Measurements from ENCODE around the gene ATF6B. TPM values are rescaled to one million over a fixed set of nuclear protein-coding genes. Genes with fewer than 3 reads are reported as not detected.

Gene ATF6B
- total and polyA plus RNA-seq, 9 donors: 27.8 to 100 (median 72.9) TPM

GRCh38 chr6:32123681-32124080, 4.4 kb downstream of the ATF6B start:
- TF ChIP-seq CTCF (IDR thresholded peaks at IDR 0.05): no peak
- no peak for TF ChIP-seq POLR2A (IDR thresholded peaks at IDR 0.05)
- no peak for TF ChIP-seq EP300 (IDR thresholded peaks at IDR 0.05)
- H3K36me3 ChIP-seq: no peaks in the 10 kb centered on the region
- WGBS, 3 donors: 76 to 79% (median 78%) methylated on average over 4 of the region's 4 CpGs

GRCh38 chr6:32120573-32121059, 7.4 kb downstream of the ATF6B start:
- Histone ChIP-seq H3K4me3 (no peak overlapping the region), H3K4me1 (ENCODE audit: insufficient read depth) (peaks cover 1% of the 10 kb centered on the region), H3K27me3 (no peaks in the 10 kb centered on the region), H3K9me3 (no peaks in the 10 kb centered on the region), H3K36me3 (no peaks in the 10 kb centered on the region), H3K27ac (no peak overlapping the region)
- no peak for DNase-seq
- WGBS, 3 donors: 91 to 93% (median 91%) methylated on average over 11 to 12 of the region's 12 CpGs
- intact Hi-C loops (cut with DNase I): no loop called here
- TF ChIP-seq POLR2A (IDR thresholded peaks at IDR 0.05): no peak
- no peak for TF ChIP-seq CTCF (IDR thresholded peaks at IDR 0.05)
- TF ChIP-seq EP300 (IDR thresholded peaks at IDR 0.05): no peak

More at GRCh38 chr6:32123681-32124080, 4.4 kb downstream of the ATF6B start:
- no peak for DNase-seq
- Histone ChIP-seq H3K27me3 (no peaks in the 10 kb centered on the region), H3K27ac (no peak overlapping the region), H3K4me1 (ENCODE audit: insufficient read depth) (peaks cover 9% of the 10 kb centered on the region), H3K4me3 (no peak overlapping the region), H3K9me3 (no peaks in the 10 kb centered on the region)
- intact Hi-C loops (cut with DNase I): no loop called here

- 9 to 10% (median 10%) methylated on average over 17 of the region's 17 CpGs for WGBS, 3 donors
- Histone ChIP-seq H3K36me3 (no peaks in the 10 kb centered on the region), H3K4me3 (no peak overlapping the region), H3K9me3 (no peaks in the 10 kb centered on the region), H3K4me1 (ENCODE audit: insufficient read depth) (peaks cover 1% of the 10 kb centered on the region), H3K27me3 (no peaks in the 10 kb centered on the region), H3K27ac (peak overlapping the region; percentile 32 to 58)
- intact Hi-C loops (cut with DNase I): loop anchor here (2.0 to 10.0 kb wide), 3 partner anchors 36 to 214 kb away; partner anchors contain the start of genes PPT2 (in 3 of the 4) and ZBTB12 (in 1 of the 4)
- peak; percentile 85 to 94 (median 92) for DNase-seq
- TF ChIP-seq CTCF (IDR thresholded peaks at IDR 0.05) (peak; percentile 92 to 93 (median 92)), POLR2A (IDR thresholded peaks at IDR 0.05) (peak; percentile 18), EP300 (IDR thresholded peaks at IDR 0.05) (no peak)
These were observed 9.0 kb downstream of the ATF6B start for GRCh38 chr6:32118782-32119628.

GRCh38 chr6:32117461-32117860, 10.6 kb downstream of the ATF6B start:
- Histone ChIP-seq H3K36me3 (no peaks in the 10 kb centered on the region), H3K4me3 (no peak overlapping the region), H3K27me3 (no peaks in the 10 kb centered on the region), H3K9me3 (no peaks in the 10 kb centered on the region), H3K27ac (no peak overlapping the region), H3K4me1 (ENCODE audit: insufficient read depth) (peaks cover 9% of the 10 kb centered on the region)
- WGBS, 3 donors: 63 to 74% (median 64%) methylated on average over 9 of the region's 9 CpGs
- DNase-seq: no peak
- TF ChIP-seq POLR2A (IDR thresholded peaks at IDR 0.05) (no peak), EP300 (IDR thresholded peaks at IDR 0.05) (no peak), CTCF (IDR thresholded peaks at IDR 0.05) (no peak)
- intact Hi-C loops (cut with DNase I): loop anchor here in 2 of 4 donors (5.0 to 10.0 kb wide), 2 partner anchors 55 to 213 kb away; partner anchors contain the start of gene ZBTB12 (in 1 of the 2)
